AG09309 (cell line): ENCODE measurements around the gene TEX54.

Source experiments
- DNase-seq: peaks from one replicate; pipeline ENCODE4 v3.0.0-alpha.2; 2010; ENCODE audit warnings: low read depth
- H3K4me3 ChIP-seq: 2 replicates; pipeline ENCODE4 v1.5.1; 2011; ENCODE audit warnings: mild to moderate bottlenecking, low read depth, low read length, moderate library complexity; ENCODE audit not compliant: control insufficient read depth
- CTCF ChIP-seq: IDR thresholded peaks from 2 replicates; pipeline ENCODE4 v1.5.1; 2011; ENCODE audit warnings: mild to moderate bottlenecking, low read depth, low read length, inconsistent platforms; ENCODE audit not compliant: insufficient read depth, control insufficient read depth; ENCODE audit errors: missing control alignments

The TEX54 gene

GRCh38 chr11:62792202-62792575, 40.5 kb downstream of the TEX54 start:
- DNase-seq, result no peak
- no peak overlapping the region for H3K4me3 ChIP-seq
- TF ChIP-seq CTCF, result no peak

- DNase-seq, result no peak
- TF ChIP-seq CTCF, result no peak
- peak within 1 kb of the TSS; percentile 85 for H3K4me3 ChIP-seq
Observed at GRCh38 chr11:62791501-62792201, 41.0 kb downstream of the TEX54 start, which contains the start of gene TMEM223. Gene TMEM223, minus strand, starts transcription at chr11:62792006. Its CDS starts 12 bp downstream, at chr11:62791994.

- DNase-seq, result no peak
- no peak overlapping the region for H3K4me3 ChIP-seq
- no peak for TF ChIP-seq CTCF
Observed at GRCh38 chr11:62789576-62789975, 43.1 kb downstream of the TEX54 start.

GRCh38 chr11:62788991-62789390, 43.6 kb downstream of the TEX54 start:
- DNase-seq, result no peak
- TF ChIP-seq CTCF, result no peak
- H3K4me3 ChIP-seq, result no peak overlapping the region

- H3K4me3 ChIP-seq, result peak within 1 kb of the TSS; percentile 80
- TF ChIP-seq CTCF, result peak; percentile 74
- DNase-seq, result peak; percentile 86
Observed at GRCh38 chr11:62787005-62787759, 45.5 kb downstream of the TEX54 start, which contains the start of gene TMEM179B. Gene TMEM179B, plus strand, starts transcription at chr11:62787402. Its CDS starts 30 bp downstream, at chr11:62787432.

- DNase-seq, result no peak
- H3K4me3 ChIP-seq, result peak overlapping the region; percentile 80
- TF ChIP-seq CTCF, result peak; percentile 99
Observed at GRCh38 chr11:62786318-62787004, 46.2 kb downstream of the TEX54 start.
